ENCODE data around the gene SFN. TPM values are rescaled to one million over a fixed set of nuclear protein-coding genes. Genes with fewer than 3 reads are reported as not detected.

The SFN gene
- total and polyA plus RNA-seq, 2 of the 13 experiments (the other 11 are each of a cell fraction or from before 2014, with no cell fraction given): 4.3 to 5.6 TPM

DNA sequence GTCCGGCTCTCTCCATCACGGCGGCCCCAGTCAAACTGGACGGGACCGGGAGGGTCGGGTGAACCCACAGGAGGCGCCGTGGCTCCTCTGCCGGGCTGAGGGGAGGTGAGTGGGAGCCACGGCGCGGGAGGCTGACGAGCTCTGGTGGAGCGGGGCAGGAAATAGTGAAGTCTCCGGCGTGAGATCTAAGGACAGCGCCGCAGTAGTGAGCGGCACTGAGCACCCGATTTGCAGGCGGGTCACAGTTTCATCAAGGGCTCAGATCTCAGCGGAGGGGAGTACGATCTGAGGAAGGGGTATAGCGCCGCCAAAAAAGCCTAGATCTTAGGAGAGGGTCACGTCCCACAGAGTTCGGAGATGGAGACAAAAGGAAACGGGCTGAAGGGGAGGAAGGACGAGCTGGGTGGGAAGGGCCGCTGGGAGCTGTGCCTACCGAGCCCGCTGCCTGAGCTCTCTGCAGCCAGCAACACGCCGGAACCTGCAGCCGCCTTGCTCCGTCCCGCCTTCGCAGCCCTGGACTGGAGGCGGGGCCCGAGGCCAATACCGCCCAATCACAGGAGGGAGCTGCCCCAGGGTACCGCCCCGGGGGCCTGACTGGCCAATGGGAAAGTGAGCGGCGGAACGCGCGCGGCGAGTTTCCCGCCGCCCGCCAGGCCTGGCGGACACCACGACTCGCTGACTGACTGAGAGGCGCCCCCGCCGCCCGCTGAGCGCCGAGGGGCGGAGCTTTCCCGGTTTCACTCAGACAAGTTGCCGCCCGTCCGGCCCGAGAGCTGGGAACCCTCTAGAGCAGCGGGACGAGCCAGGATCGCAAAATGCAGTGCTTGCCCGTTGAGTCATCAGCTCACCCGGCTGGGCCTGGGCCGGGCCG is 1.9 kb downstream of the SFN start (continued):
- TF ChIP-seq ONECUT2 (CRISPR knock-in tag; IDR thresholded peaks at IDR 0.05) (no peak), ZNF20 (CRISPR knock-in tag; IDR thresholded peaks at IDR 0.05) (peak; percentile 79; the same call in 1 of the 2 replicates), ZNF501 (CRISPR knock-in tag; IDR thresholded peaks at IDR 0.05) (no peak; the same call in 1 of the 2 replicates), NFE2L2 (IDR thresholded peaks at IDR 0.05; ENCODE audit: low read length) (no peak), ZNF737 (CRISPR knock-in tag; IDR thresholded peaks at IDR 0.05; ENCODE audit: borderline replicate concordance) (no peak), ZNF556 (CRISPR knock-in tag; IDR thresholded peaks at IDR 0.05; ENCODE audit: borderline replicate concordance) (0 out of 2 replicates have a peak, but pooled peaks have one; percentile 49), GATA4 (IDR thresholded peaks at IDR 0.05; ENCODE audit: borderline replicate concordance, low read depth) (peak; percentile 51), ZNF746 (CRISPR knock-in tag; IDR thresholded peaks at IDR 0.05) (no peak)
- TF ChIP-seq, protein P1, sequence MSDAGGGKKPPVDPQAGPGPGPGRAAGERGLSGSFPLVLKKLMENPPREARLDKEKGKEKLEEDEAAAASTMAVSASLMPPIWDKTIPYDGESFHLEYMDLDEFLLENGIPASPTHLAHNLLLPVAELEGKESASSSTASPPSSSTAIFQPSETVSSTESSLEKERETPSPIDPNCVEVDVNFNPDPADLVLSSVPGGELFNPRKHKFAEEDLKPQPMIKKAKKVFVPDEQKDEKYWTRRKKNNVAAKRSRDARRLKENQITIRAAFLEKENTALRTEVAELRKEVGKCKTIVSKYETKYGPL (CRISPR knock-in tag; IDR thresholded peaks at IDR 0.05): no peak
- TF ChIP-seq, protein P2, sequence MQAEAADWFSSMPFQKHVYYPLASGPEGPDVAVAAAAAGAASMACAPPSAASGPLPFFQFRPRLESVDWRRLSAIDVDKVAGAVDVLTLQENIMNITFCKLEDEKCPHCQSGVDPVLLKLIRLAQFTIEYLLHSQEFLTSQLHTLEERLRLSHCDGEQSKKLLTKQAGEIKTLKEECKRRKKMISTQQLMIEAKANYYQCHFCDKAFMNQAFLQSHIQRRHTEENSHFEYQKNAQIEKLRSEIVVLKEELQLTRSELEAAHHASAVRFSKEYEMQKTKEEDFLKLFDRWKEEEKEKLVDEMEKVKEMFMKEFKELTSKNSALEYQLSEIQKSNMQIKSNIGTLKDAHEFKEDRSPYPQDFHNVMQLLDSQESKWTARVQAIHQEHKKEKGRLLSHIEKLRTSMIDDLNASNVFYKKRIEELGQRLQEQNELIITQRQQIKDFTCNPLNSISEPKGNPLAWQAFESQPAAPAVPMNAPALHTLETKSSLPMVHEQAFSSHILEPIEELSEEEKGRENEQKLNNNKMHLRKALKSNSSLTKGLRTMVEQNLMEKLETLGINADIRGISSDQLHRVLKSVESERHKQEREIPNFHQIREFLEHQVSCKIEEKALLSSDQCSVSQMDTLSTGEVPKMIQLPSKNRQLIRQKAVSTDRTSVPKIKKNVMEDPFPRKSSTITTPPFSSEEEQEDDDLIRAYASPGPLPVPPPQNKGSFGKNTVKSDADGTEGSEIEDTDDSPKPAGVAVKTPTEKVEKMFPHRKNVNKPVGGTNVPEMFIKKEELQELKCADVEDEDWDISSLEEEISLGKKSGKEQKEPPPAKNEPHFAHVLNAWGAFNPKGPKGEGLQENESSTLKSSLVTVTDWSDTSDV (CRISPR knock-in tag; IDR thresholded peaks at IDR 0.05): no peak
- TF ChIP-seq, protein P3, sequence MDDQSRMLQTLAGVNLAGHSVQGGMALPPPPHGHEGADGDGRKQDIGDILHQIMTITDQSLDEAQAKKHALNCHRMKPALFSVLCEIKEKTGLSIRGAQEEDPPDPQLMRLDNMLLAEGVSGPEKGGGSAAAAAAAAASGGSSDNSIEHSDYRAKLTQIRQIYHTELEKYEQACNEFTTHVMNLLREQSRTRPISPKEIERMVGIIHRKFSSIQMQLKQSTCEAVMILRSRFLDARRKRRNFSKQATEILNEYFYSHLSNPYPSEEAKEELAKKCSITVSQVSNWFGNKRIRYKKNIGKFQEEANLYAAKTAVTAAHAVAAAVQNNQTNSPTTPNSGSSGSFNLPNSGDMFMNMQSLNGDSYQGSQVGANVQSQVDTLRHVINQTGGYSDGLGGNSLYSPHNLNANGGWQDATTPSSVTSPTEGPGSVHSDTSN (CRISPR knock-in tag; IDR thresholded peaks at IDR 0.05; ENCODE audit: borderline replicate concordance): no peak
- TF ChIP-seq, protein P4, sequence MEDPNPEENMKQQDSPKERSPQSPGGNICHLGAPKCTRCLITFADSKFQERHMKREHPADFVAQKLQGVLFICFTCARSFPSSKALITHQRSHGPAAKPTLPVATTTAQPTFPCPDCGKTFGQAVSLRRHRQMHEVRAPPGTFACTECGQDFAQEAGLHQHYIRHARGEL (CRISPR knock-in tag; IDR thresholded peaks at IDR 0.05): no peak
- TF ChIP-seq, protein P5, sequence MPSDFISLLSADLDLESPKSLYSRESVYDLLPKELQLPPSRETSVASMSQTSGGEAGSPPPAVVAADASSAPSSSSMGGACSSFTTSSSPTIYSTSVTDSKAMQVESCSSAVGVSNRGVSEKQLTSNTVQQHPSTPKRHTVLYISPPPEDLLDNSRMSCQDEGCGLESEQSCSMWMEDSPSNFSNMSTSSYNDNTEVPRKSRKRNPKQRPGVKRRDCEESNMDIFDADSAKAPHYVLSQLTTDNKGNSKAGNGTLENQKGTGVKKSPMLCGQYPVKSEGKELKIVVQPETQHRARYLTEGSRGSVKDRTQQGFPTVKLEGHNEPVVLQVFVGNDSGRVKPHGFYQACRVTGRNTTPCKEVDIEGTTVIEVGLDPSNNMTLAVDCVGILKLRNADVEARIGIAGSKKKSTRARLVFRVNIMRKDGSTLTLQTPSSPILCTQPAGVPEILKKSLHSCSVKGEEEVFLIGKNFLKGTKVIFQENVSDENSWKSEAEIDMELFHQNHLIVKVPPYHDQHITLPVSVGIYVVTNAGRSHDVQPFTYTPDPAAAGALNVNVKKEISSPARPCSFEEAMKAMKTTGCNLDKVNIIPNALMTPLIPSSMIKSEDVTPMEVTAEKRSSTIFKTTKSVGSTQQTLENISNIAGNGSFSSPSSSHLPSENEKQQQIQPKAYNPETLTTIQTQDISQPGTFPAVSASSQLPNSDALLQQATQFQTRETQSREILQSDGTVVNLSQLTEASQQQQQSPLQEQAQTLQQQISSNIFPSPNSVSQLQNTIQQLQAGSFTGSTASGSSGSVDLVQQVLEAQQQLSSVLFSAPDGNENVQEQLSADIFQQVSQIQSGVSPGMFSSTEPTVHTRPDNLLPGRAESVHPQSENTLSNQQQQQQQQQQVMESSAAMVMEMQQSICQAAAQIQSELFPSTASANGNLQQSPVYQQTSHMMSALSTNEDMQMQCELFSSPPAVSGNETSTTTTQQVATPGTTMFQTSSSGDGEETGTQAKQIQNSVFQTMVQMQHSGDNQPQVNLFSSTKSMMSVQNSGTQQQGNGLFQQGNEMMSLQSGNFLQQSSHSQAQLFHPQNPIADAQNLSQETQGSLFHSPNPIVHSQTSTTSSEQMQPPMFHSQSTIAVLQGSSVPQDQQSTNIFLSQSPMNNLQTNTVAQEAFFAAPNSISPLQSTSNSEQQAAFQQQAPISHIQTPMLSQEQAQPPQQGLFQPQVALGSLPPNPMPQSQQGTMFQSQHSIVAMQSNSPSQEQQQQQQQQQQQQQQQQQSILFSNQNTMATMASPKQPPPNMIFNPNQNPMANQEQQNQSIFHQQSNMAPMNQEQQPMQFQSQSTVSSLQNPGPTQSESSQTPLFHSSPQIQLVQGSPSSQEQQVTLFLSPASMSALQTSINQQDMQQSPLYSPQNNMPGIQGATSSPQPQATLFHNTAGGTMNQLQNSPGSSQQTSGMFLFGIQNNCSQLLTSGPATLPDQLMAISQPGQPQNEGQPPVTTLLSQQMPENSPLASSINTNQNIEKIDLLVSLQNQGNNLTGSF (CRISPR knock-in tag; IDR thresholded peaks at IDR 0.05): no peak; the same call in 1 of the 2 replicates
- TF ChIP-seq, protein P6, sequence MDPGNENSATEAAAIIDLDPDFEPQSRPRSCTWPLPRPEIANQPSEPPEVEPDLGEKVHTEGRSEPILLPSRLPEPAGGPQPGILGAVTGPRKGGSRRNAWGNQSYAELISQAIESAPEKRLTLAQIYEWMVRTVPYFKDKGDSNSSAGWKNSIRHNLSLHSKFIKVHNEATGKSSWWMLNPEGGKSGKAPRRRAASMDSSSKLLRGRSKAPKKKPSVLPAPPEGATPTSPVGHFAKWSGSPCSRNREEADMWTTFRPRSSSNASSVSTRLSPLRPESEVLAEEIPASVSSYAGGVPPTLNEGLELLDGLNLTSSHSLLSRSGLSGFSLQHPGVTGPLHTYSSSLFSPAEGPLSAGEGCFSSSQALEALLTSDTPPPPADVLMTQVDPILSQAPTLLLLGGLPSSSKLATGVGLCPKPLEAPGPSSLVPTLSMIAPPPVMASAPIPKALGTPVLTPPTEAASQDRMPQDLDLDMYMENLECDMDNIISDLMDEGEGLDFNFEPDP (CRISPR knock-in tag; conservative IDR thresholded peaks at IDR 0.05): no peak
- TF ChIP-seq, protein P7, sequence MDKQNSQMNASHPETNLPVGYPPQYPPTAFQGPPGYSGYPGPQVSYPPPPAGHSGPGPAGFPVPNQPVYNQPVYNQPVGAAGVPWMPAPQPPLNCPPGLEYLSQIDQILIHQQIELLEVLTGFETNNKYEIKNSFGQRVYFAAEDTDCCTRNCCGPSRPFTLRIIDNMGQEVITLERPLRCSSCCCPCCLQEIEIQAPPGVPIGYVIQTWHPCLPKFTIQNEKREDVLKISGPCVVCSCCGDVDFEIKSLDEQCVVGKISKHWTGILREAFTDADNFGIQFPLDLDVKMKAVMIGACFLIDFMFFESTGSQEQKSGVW (CRISPR knock-in tag; IDR thresholded peaks at IDR 0.05; ENCODE audit: borderline replicate concordance): no peak

Data from HepG2 (cell line).